ENCODE results near the gene SMPD2. TPM values are rescaled to one million over a fixed set of nuclear protein-coding genes. Genes with fewer than 3 reads are reported as not detected.

SMPD2 gene
- total and polyA plus RNA-seq, 2 donors (not counting 1 experiment from before 2014, with no cell fraction given) = 35.7 to 43.9 TPM

- POLR2A ChIA-PET = no interaction called here
These were observed 34.3 kb upstream of the SMPD2 start for GRCh38 chr6:109406196-109406595.

DNA sequence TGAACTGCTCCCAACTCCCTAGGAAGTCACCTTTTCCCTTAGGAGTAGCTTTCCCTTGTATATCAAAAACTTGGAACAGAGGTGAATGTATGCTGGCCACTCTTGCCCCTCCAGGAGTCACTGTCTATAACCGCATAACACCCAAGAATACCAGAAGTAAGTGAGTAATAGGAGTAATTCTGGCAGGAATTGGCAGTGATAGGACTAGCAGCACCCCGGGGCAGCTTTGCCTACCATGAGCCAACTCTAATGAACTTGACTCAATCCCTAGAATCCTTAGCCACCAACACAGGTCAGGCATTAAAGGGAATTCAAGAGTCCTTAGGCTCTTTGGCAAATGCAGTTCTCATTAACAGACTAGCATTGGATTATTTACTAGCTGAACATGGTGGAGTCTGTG lies 29.5 kb upstream of the SMPD2 start:
- Histone ChIP-seq H2AFZ (ENCODE audit: insufficient read depth, low read depth, low read length, poor library complexity, severe bottlenecking) (no peak overlapping the region), H3K27me3 (replicated peaks in 1 of 4; ENCODE audit: control extremely low read depth in 1 of 4, control insufficient read depth in 3 of 4, insufficient read depth in 4 of 4, low read length in 3 of 4) (no peaks in the 10 kb centered on the region), H3K36me3 (replicated peaks in 1 of 2; ENCODE audit: control extremely low read depth in 1 of 2, control insufficient read depth in 1 of 2, extremely low read depth in 1 of 2, insufficient read depth in 2 of 2, low read length in 1 of 2) (no peaks in the 10 kb centered on the region), H3K27ac (ENCODE audit: low read length in 2 of 2) (no peak overlapping the region), H3K9me3 (ENCODE audit: control extremely low read depth in 1 of 3, control insufficient read depth in 2 of 3, insufficient read depth in 1 of 3, low read length in 2 of 3) (no peaks in the 10 kb centered on the region), H3K79me2 (ENCODE audit: control insufficient read depth, insufficient read depth, low read length) (no peaks in the 10 kb centered on the region), H3K4me2 (replicated peaks; ENCODE audit: low read depth, low read length, poor library complexity, severe bottlenecking) (no peak overlapping the region), H3K4me3 (ENCODE audit: control extremely low read depth in 1 of 5, extremely low read depth in 1 of 5, insufficient read depth in 1 of 5, low read depth in 2 of 5, low read length in 4 of 5) (no peak overlapping the region), H3K4me1 (ENCODE audit: control insufficient read depth in 2 of 2, insufficient read depth in 2 of 2, low read length in 2 of 2) (no peaks in the 10 kb centered on the region), H3K9ac (ENCODE audit: low read length) (no peak overlapping the region), H4K20me1 (ENCODE audit: control insufficient read depth, insufficient read depth, low read length, poor library complexity, severe bottlenecking) (no peaks in the 10 kb centered on the region)
- Mint-ChIP-seq H3K4me1 (no peaks in the 10 kb centered on the region), H3K27ac (no peak overlapping the region), H3K9me3 (ENCODE audit: insufficient read depth) (no peaks in the 10 kb centered on the region), H3K4me3 (no peak overlapping the region), H3K27me3 (peaks cover 13% of the 10 kb centered on the region)
- DNase-seq (no peak), ATAC-seq (ENCODE audit: low read depth) (no peak)
- ChIA-PET POLR2A (no interaction called here), CTCF (interaction anchor here (1.8 kb wide), 1 partner anchor 26 kb away, joined by 5 read pairs; no protein-coding TSS in a partner anchor)
- 80% methylated on average over 1 of the region's 2 CpGs for WGBS (ENCODE audit: insufficient coverage)
- no peak for TF ChIP-seq EZH2 (IDR thresholded peaks at IDR 0.05; ENCODE audit: borderline replicate concordance, insufficient read depth, low read depth, low read length, poor library complexity, severe bottlenecking)
- TF ChIP-seq, protein P1, sequence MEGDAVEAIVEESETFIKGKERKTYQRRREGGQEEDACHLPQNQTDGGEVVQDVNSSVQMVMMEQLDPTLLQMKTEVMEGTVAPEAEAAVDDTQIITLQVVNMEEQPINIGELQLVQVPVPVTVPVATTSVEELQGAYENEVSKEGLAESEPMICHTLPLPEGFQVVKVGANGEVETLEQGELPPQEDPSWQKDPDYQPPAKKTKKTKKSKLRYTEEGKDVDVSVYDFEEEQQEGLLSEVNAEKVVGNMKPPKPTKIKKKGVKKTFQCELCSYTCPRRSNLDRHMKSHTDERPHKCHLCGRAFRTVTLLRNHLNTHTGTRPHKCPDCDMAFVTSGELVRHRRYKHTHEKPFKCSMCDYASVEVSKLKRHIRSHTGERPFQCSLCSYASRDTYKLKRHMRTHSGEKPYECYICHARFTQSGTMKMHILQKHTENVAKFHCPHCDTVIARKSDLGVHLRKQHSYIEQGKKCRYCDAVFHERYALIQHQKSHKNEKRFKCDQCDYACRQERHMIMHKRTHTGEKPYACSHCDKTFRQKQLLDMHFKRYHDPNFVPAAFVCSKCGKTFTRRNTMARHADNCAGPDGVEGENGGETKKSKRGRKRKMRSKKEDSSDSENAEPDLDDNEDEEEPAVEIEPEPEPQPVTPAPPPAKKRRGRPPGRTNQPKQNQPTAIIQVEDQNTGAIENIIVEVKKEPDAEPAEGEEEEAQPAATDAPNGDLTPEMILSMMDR (IDR thresholded peaks at IDR 0.05) = no peak
- intact Hi-C loops (cut with micrococcal nuclease) = no loop called here

More at GRCh38 chr6:109406196-109406595, 34.3 kb upstream of the SMPD2 start:
- Histone ChIP-seq H3K4me2 (replicated peaks; ENCODE audit: low read depth, low read length, poor library complexity, severe bottlenecking) (no peak overlapping the region), H3K9me3 (ENCODE audit: control extremely low read depth in 1 of 3, control insufficient read depth in 2 of 3, insufficient read depth in 1 of 3, low read length in 2 of 3) (no peaks in the 10 kb centered on the region), H3K4me1 (ENCODE audit: control insufficient read depth in 2 of 2, insufficient read depth in 2 of 2, low read length in 2 of 2) (no peaks in the 10 kb centered on the region), H3K79me2 (ENCODE audit: control insufficient read depth, insufficient read depth, low read length) (no peaks in the 10 kb centered on the region), H3K4me3 (ENCODE audit: control extremely low read depth in 1 of 5, extremely low read depth in 1 of 5, insufficient read depth in 1 of 5, low read depth in 2 of 5, low read length in 4 of 5) (no peak overlapping the region), H2AFZ (ENCODE audit: insufficient read depth, low read depth, low read length, poor library complexity, severe bottlenecking) (no peak overlapping the region), H3K36me3 (replicated peaks in 1 of 2; ENCODE audit: control extremely low read depth in 1 of 2, control insufficient read depth in 1 of 2, extremely low read depth in 1 of 2, insufficient read depth in 2 of 2, low read length in 1 of 2) (no peaks in the 10 kb centered on the region), H3K27me3 (replicated peaks in 1 of 4; ENCODE audit: control extremely low read depth in 1 of 4, control insufficient read depth in 3 of 4, insufficient read depth in 4 of 4, low read length in 3 of 4) (no peaks in the 10 kb centered on the region), H3K9ac (ENCODE audit: low read length) (no peak overlapping the region), H3K27ac (ENCODE audit: low read length in 2 of 2) (no peak overlapping the region), H4K20me1 (ENCODE audit: control insufficient read depth, insufficient read depth, low read length, poor library complexity, severe bottlenecking) (no peaks in the 10 kb centered on the region)
- Mint-ChIP-seq H3K4me1 (no peaks in the 10 kb centered on the region), H3K27ac (no peak overlapping the region), H3K4me3 (no peak overlapping the region), H3K27me3 (peaks cover 13% of the 10 kb centered on the region), H3K9me3 (ENCODE audit: insufficient read depth) (no peaks in the 10 kb centered on the region)
- ATAC-seq (ENCODE audit: low read depth) (no peak), DNase-seq (no peak)
- CTCF ChIA-PET = no interaction called here
- intact Hi-C loops (cut with micrococcal nuclease) = no loop called here
- 100% methylated on average over 2 of the region's 4 CpGs for WGBS (ENCODE audit: insufficient coverage)
- TF ChIP-seq, protein P1 (IDR thresholded peaks at IDR 0.05) = no peak
